Measurements from ENCODE around the gene ACAP3.

- no peak for TF ChIP-seq CTCF (IDR thresholded peaks at IDR 0.05)
- TF ChIP-seq POLR2A (IDR thresholded peaks at IDR 0.05): no peak
- TF ChIP-seq POLR2AphosphoS5 (IDR thresholded peaks at IDR 0.05): no peak
These were observed 17.8 kb upstream of the ACAP3 start for GRCh38 chr1:1325288-1326074.

Data from prostate gland (tissue), 2 donors.